GM23338 (cell line): ENCODE results near the gene CSF3. TPM values are rescaled to one million over a fixed set of nuclear protein-coding genes. Genes with fewer than 3 reads are reported as not detected.

Experiments used
- ATAC-seq: fragments of 200-7000 bp; cut with Tn5 transposase; 3 replicates; pipeline ENCODE4 v1.9.1; 2020
- DNase-seq: peaks from one replicate; pipeline ENCODE4 v3.0.0-alpha.2; 2015; ENCODE audit warnings: low spot score
- H2AFZ ChIP-seq: fragments of 200-600 bp; sonication (generic); 2 replicates; pipeline ENCODE4 v1.8.0; 2016; ENCODE audit warnings: antibody characterized with exemption, mild to moderate bottlenecking, moderate library complexity
- H3F3A ChIP-seq: fragments of 200-600 bp; sonication (generic); replicated peaks from 2 replicates; pipeline ENCODE4 v1.8.0; 2017; ENCODE audit warnings: antibody characterized with exemption, mixed run types, low read depth
- H3K27ac ChIP-seq: fragments of 200-600 bp; sonication (generic); 2 replicates; pipeline ENCODE4 v1.6.1; 2016; ENCODE audit warnings: low read depth
- H3K27me3 ChIP-seq: fragments of 200-600 bp; sonication (generic); 2 replicates; pipeline ENCODE4 v1.8.0; 2016; ENCODE audit warnings: mild to moderate bottlenecking, mixed run types, moderate library complexity; ENCODE audit not compliant: insufficient read depth
- H3K36me3 ChIP-seq: fragments of 200-600 bp; sonication (generic); 2 replicates; pipeline ENCODE4 v1.8.0; 2016; ENCODE audit warnings: mild to moderate bottlenecking; ENCODE audit not compliant: insufficient read depth
- H3K4me1 ChIP-seq: fragments of 200-600 bp; sonication (generic); 2 replicates; pipeline ENCODE4 v1.8.0; 2016; ENCODE audit warnings: mild to moderate bottlenecking, moderate library complexity; ENCODE audit not compliant: insufficient read depth
- H3K4me2 ChIP-seq: fragments of 200-600 bp; sonication (generic); 2 replicates; pipeline ENCODE4 v1.7.1; 2017; ENCODE audit warnings: mixed run types
- H3K4me3 ChIP-seq: fragments of 200-600 bp; sonication (generic); 2 replicates; pipeline ENCODE4 v1.6.1; 2016; ENCODE audit warnings: mixed run types
- H3K79me2 ChIP-seq: fragments of 200-600 bp; sonication (generic); replicated peaks from 2 replicates; pipeline ENCODE4 v1.8.0; 2017; ENCODE audit warnings: mild to moderate bottlenecking; ENCODE audit not compliant: insufficient read depth
- H3K9me2 ChIP-seq: fragments of 200-600 bp; sonication (generic); 2 replicates; pipeline ENCODE4 v1.8.0; 2017; ENCODE audit not compliant: insufficient read depth
- H4K20me1 ChIP-seq: fragments of 200-600 bp; sonication (generic); replicated peaks from 2 replicates; pipeline ENCODE4 v1.8.0; 2017; ENCODE audit warnings: mild to moderate bottlenecking; ENCODE audit not compliant: insufficient read depth
- H3K27ac Mint-ChIP-seq: 2 replicates; pipeline ENCODE4 v1.8.0; 2020; ENCODE audit warnings: inconsistent platforms, mild to moderate bottlenecking, moderate library complexity, mixed read lengths
- H3K27me3 Mint-ChIP-seq: 3 replicates; pipeline ENCODE4 v1.8.0; 2022; ENCODE audit warnings: low read depth, mild to moderate bottlenecking, moderate library complexity, mixed read lengths, inconsistent platforms; ENCODE audit not compliant: insufficient read depth, poor library complexity
- H3K36me3 Mint-ChIP-seq: 3 replicates; pipeline ENCODE4 v1.8.0; 2021; ENCODE audit warnings: low read depth, mild to moderate bottlenecking, inconsistent platforms, moderate library complexity, mixed read lengths
- H3K4me1 Mint-ChIP-seq: 3 replicates; pipeline ENCODE4 v1.8.0; 2020; ENCODE audit warnings: mild to moderate bottlenecking, inconsistent platforms, mixed read lengths
- H3K4me3 Mint-ChIP-seq: 3 replicates; pipeline ENCODE4 v1.8.0; 2021; ENCODE audit warnings: moderate library complexity, mild to moderate bottlenecking, inconsistent platforms, mixed read lengths
- H3K9me3 Mint-ChIP-seq: 3 replicates; pipeline ENCODE4 v1.8.0; 2020; ENCODE audit warnings: moderate library complexity, mild to moderate bottlenecking, inconsistent platforms, mixed read lengths
- CREB1 ChIP-seq: fragments of 250-450 bp; sonication (Bioruptor Pico); IDR thresholded peaks from 2 replicates; pipeline ENCODE4 v1.5.0; 2020; ENCODE audit warnings: low read depth, mild to moderate bottlenecking, moderate library complexity
- EZH2 ChIP-seq: fragments of 200-600 bp; sonication (generic); IDR thresholded peaks from one replicate; pipeline ENCODE4 v1.8.0; 2017; ENCODE audit warnings: antibody characterized with exemption, mild to moderate bottlenecking, low read depth; ENCODE audit not compliant: unreplicated experiment
- JUNB ChIP-seq: IDR thresholded peaks from one replicate; pipeline ENCODE4 v1.6.1; 2016; ENCODE audit warnings: antibody characterized with exemption; ENCODE audit not compliant: unreplicated experiment
- NANOG ChIP-seq: IDR thresholded peaks from 2 replicates; pipeline ENCODE4 v1.6.1; 2016; ENCODE audit warnings: antibody characterized with exemption, borderline replicate concordance
- POLR2AphosphoS5 ChIP-seq: IDR thresholded peaks from 2 replicates; pipeline ENCODE4 v1.6.1; 2016; ENCODE audit warnings: antibody characterized with exemption, low read depth
- STAT1 ChIP-seq: IDR thresholded peaks from one replicate; pipeline ENCODE4 v1.6.1; 2016; ENCODE audit warnings: antibody characterized with exemption; ENCODE audit not compliant: unreplicated experiment
- ZNF114 ChIP-seq: fragments of 250-450 bp; sonication (Bioruptor Pico); IDR thresholded peaks from 2 replicates; pipeline ENCODE4 v1.5.0; 2020; ENCODE audit warnings: mild to moderate bottlenecking, moderate library complexity
- ZNF331 ChIP-seq: fragments of 250-450 bp; sonication (Bioruptor Pico); IDR thresholded peaks from 2 replicates; pipeline ENCODE4 v1.5.0; 2020; ENCODE audit warnings: low read depth, mild to moderate bottlenecking, moderate library complexity
- polyA plus RNA-seq: library from polyadenylated mRNA; unstranded; fragments of >200 nt; fragmentation: Nextera tagmentation; extraction: Ambion mirVana; gene quantifications from 2 replicates; pipeline ENCODE4 v1.2.1, GENCODE V29; 2016
- total RNA-seq: library from RNA; depleted of rRNA; stranded (reverse); fragments of >200 nt; shearing (Covaris generic); gene quantifications from 2 replicates; pipeline ENCODE4 v1.2.3, GENCODE V29; 2014
- TF ChIP-seq, protein P1 (sequence below): IDR thresholded peaks from 2 replicates; pipeline ENCODE4 v1.6.1; 2016; ENCODE audit warnings: antibody characterized with exemption
- TF ChIP-seq, protein P2 (sequence below), 2 experiments: fragments of 200-600 bp in 1 of 2; sonication (generic) in 1 of 2; conservative IDR thresholded peaks; 2 replicates each; pipeline versions ENCODE4 v1.5.1 to v1.6.1; 2016 to 2017; ENCODE audit warnings: antibody characterized with exemption in 2 of 2, low read depth in 2 of 2, mild to moderate bottlenecking in 2 of 2, moderate library complexity in 1 of 2
- TF ChIP-seq, protein P3 (sequence below): IDR thresholded peaks from one replicate; pipeline ENCODE4 v1.6.1; 2018; ENCODE audit warnings: antibody characterized with exemption; ENCODE audit not compliant: unreplicated experiment
- TF ChIP-seq, protein P4 (sequence below): fragments of 250-450 bp; sonication (Bioruptor Pico); IDR thresholded peaks from 2 replicates; pipeline ENCODE4 v1.5.0; 2020; ENCODE audit warnings: mild to moderate bottlenecking, moderate library complexity

The CSF3 gene
- total and polyA plus RNA-seq, 2 experiments from 2014 or later: not detected

DNA sequence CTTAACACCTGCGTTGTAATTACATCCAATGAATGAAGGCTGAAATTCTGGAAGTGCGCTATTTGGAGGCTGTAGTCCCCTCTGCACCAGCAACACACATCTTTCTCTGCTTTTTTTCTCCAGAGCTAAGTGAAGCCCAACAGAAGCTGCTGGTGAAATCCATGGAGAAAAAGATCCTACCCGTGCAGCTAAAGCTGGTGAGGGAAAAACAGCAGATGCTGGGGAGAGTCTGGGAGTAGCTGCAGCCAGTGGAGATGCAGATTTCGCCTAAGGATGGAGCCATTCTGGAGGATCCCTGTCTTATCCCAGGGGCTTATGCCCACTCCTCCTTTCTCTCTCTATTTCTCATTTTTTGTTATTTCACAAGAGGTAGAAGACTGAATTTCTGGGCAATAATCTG is 39.4 kb upstream of the CSF3 start:
- no peak overlapping the region for H3K4me3 Mint-ChIP-seq

More for the DNA sequence above, 39.4 kb upstream of the CSF3 start:
- no peaks in the 10 kb centered on the region for H3K36me3 ChIP-seq
- no peak overlapping the region for H3K27ac ChIP-seq
- H3K4me1 Mint-ChIP-seq: peaks cover 14% of the 10 kb centered on the region
- H3K27me3 ChIP-seq: no peaks in the 10 kb centered on the region; the same call in 1 of the 2 replicates
- H3F3A ChIP-seq: peaks cover 8% of the 10 kb centered on the region; the same call in 1 of the 2 replicates
- H3K4me3 ChIP-seq: no peak overlapping the region
- peaks cover 9% of the 10 kb centered on the region for H3K4me1 ChIP-seq
- H3K9me3 Mint-ChIP-seq: no peaks in the 10 kb centered on the region
- no peaks in the 10 kb centered on the region for H3K79me2 ChIP-seq
- no peaks in the 10 kb centered on the region for H3K9me2 ChIP-seq
- H3K27me3 Mint-ChIP-seq: peaks cover 15% of the 10 kb centered on the region
- no peaks in the 10 kb centered on the region for H4K20me1 ChIP-seq
- ATAC-seq: no peak
- H3K27ac Mint-ChIP-seq: no peak overlapping the region
- no peaks in the 10 kb centered on the region for H3K36me3 Mint-ChIP-seq
- no peak for DNase-seq
- TF ChIP-seq JUNB (no peak), ZNF114 (CRISPR knock-in tag) (no peak), ZNF331 (CRISPR knock-in tag) (no peak), NANOG (no peak), POLR2AphosphoS5 (no peak), EZH2 (no peak), STAT1 (no peak), CREB1 (no peak)
- TF ChIP-seq, protein P1, sequence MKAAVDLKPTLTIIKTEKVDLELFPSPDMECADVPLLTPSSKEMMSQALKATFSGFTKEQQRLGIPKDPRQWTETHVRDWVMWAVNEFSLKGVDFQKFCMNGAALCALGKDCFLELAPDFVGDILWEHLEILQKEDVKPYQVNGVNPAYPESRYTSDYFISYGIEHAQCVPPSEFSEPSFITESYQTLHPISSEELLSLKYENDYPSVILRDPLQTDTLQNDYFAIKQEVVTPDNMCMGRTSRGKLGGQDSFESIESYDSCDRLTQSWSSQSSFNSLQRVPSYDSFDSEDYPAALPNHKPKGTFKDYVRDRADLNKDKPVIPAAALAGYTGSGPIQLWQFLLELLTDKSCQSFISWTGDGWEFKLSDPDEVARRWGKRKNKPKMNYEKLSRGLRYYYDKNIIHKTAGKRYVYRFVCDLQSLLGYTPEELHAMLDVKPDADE: no peak
- TF ChIP-seq, protein P2, sequence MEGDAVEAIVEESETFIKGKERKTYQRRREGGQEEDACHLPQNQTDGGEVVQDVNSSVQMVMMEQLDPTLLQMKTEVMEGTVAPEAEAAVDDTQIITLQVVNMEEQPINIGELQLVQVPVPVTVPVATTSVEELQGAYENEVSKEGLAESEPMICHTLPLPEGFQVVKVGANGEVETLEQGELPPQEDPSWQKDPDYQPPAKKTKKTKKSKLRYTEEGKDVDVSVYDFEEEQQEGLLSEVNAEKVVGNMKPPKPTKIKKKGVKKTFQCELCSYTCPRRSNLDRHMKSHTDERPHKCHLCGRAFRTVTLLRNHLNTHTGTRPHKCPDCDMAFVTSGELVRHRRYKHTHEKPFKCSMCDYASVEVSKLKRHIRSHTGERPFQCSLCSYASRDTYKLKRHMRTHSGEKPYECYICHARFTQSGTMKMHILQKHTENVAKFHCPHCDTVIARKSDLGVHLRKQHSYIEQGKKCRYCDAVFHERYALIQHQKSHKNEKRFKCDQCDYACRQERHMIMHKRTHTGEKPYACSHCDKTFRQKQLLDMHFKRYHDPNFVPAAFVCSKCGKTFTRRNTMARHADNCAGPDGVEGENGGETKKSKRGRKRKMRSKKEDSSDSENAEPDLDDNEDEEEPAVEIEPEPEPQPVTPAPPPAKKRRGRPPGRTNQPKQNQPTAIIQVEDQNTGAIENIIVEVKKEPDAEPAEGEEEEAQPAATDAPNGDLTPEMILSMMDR (conservative IDR thresholded peaks at IDR 0.05; ENCODE audit: low read depth in 2 of 2): no peak
- TF ChIP-seq, protein P3, sequence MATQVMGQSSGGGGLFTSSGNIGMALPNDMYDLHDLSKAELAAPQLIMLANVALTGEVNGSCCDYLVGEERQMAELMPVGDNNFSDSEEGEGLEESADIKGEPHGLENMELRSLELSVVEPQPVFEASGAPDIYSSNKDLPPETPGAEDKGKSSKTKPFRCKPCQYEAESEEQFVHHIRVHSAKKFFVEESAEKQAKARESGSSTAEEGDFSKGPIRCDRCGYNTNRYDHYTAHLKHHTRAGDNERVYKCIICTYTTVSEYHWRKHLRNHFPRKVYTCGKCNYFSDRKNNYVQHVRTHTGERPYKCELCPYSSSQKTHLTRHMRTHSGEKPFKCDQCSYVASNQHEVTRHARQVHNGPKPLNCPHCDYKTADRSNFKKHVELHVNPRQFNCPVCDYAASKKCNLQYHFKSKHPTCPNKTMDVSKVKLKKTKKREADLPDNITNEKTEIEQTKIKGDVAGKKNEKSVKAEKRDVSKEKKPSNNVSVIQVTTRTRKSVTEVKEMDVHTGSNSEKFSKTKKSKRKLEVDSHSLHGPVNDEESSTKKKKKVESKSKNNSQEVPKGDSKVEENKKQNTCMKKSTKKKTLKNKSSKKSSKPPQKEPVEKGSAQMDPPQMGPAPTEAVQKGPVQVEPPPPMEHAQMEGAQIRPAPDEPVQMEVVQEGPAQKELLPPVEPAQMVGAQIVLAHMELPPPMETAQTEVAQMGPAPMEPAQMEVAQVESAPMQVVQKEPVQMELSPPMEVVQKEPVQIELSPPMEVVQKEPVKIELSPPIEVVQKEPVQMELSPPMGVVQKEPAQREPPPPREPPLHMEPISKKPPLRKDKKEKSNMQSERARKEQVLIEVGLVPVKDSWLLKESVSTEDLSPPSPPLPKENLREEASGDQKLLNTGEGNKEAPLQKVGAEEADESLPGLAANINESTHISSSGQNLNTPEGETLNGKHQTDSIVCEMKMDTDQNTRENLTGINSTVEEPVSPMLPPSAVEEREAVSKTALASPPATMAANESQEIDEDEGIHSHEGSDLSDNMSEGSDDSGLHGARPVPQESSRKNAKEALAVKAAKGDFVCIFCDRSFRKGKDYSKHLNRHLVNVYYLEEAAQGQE: no peak
- TF ChIP-seq, protein P4, sequence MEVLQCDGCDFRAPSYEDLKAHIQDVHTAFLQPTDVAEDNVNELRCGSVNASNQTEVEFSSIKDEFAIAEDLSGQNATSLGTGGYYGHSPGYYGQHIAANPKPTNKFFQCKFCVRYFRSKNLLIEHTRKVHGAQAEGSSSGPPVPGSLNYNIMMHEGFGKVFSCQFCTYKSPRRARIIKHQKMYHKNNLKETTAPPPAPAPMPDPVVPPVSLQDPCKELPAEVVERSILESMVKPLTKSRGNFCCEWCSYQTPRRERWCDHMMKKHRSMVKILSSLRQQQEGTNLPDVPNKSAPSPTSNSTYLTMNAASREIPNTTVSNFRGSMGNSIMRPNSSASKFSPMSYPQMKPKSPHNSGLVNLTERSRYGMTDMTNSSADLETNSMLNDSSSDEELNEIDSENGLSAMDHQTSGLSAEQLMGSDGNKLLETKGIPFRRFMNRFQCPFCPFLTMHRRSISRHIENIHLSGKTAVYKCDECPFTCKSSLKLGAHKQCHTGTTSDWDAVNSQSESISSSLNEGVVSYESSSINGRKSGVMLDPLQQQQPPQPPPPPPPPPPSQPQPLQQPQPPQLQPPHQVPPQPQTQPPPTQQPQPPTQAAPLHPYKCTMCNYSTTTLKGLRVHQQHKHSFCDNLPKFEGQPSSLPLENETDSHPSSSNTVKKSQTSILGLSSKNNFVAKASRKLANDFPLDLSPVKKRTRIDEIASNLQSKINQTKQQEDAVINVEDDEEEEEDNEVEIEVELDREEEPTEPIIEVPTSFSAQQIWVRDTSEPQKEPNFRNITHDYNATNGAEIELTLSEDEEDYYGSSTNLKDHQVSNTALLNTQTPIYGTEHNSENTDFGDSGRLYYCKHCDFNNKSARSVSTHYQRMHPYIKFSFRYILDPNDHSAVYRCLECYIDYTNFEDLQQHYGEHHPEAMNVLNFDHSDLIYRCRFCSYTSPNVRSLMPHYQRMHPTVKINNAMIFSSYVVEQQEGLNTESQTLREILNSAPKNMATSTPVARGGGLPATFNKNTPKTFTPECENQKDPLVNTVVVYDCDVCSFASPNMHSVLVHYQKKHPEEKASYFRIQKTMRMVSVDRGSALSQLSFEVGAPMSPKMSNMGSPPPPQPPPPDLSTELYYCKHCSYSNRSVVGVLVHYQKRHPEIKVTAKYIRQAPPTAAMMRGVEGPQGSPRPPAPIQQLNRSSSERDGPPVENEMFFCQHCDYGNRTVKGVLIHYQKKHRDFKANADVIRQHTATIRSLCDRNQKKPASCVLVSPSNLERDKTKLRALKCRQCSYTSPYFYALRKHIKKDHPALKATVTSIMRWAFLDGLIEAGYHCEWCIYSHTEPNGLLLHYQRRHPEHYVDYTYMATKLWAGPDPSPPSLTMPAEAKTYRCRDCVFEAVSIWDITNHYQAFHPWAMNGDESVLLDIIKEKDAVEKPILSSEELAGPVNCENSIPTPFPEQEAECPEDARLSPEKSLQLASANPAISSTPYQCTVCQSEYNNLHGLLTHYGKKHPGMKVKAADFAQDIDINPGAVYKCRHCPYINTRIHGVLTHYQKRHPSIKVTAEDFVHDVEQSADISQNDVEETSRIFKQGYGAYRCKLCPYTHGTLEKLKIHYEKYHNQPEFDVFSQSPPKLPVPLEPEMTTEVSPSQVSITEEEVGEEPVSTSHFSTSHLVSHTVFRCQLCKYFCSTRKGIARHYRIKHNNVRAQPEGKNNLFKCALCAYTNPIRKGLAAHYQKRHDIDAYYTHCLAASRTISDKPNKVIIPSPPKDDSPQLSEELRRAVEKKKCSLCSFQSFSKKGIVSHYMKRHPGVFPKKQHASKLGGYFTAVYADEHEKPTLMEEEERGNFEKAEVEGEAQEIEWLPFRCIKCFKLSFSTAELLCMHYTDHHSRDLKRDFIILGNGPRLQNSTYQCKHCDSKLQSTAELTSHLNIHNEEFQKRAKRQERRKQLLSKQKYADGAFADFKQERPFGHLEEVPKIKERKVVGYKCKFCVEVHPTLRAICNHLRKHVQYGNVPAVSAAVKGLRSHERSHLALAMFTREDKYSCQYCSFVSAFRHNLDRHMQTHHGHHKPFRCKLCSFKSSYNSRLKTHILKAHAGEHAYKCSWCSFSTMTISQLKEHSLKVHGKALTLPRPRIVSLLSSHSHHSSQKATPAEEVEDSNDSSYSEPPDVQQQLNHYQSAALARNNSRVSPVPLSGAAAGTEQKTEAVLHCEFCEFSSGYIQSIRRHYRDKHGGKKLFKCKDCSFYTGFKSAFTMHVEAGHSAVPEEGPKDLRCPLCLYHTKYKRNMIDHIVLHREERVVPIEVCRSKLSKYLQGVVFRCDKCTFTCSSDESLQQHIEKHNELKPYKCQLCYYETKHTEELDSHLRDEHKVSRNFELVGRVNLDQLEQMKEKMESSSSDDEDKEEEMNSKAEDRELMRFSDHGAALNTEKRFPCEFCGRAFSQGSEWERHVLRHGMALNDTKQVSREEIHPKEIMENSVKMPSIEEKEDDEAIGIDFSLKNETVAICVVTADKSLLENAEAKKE (CRISPR knock-in tag): no peak
- H3K4me2 ChIP-seq: no peak overlapping the region
- peak overlapping the region; percentile 49; the same call in 1 of the 2 replicates for H2AFZ ChIP-seq
